ENCODE results near the gene ZW10.

The ZW10 gene

DNA sequence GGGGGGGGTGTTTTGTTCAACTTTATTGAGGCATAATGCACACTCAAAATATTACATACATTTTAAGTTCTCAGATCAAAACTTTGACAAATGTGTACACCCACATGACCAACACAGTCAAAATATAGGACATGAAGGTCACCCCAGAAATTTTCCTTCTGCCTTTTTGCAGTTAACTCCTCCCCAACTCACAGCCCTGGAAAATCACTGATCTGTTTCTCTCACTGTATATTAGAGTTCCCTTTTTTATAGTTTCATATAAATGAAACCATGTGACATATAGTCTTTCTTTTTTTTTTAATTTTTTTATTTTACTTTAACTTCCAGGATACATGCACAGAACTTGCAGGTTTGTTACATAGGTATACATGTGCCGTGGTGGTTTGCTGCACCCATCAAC, 72.0 kb downstream of the ZW10 start:
- Histone ChIP-seq H3K9me3 (no peaks in the 10 kb centered on the region), H3K4me2 (no peak overlapping the region), H3K4me3 (no peak overlapping the region), H3K27me3 (no peaks in the 10 kb centered on the region), H3K4me1 (peaks cover 14% of the 10 kb centered on the region), H4K20me1 (no peaks in the 10 kb centered on the region), H3K27ac (no peak overlapping the region), H3K36me3 (no peaks in the 10 kb centered on the region), H3K9ac (no peak overlapping the region)
- TF ChIP-seq Cebpa-rat (IDR thresholded peaks at IDR 0.05), result no peak

GRCh38 chr11:113698515-113698914, 75.0 kb downstream of the ZW10 start:
- Histone ChIP-seq H3K27ac (no peak overlapping the region), H3K4me1 (no peaks in the 10 kb centered on the region), H3K4me3 (no peak overlapping the region), H3K9ac (no peak overlapping the region), H4K20me1 (no peaks in the 10 kb centered on the region), H3K27me3 (no peaks in the 10 kb centered on the region), H3K4me2 (no peak overlapping the region), H3K9me3 (no peaks in the 10 kb centered on the region), H3K36me3 (no peaks in the 10 kb centered on the region)
- no peak for TF ChIP-seq Cebpa-rat (IDR thresholded peaks at IDR 0.05)

DNA sequence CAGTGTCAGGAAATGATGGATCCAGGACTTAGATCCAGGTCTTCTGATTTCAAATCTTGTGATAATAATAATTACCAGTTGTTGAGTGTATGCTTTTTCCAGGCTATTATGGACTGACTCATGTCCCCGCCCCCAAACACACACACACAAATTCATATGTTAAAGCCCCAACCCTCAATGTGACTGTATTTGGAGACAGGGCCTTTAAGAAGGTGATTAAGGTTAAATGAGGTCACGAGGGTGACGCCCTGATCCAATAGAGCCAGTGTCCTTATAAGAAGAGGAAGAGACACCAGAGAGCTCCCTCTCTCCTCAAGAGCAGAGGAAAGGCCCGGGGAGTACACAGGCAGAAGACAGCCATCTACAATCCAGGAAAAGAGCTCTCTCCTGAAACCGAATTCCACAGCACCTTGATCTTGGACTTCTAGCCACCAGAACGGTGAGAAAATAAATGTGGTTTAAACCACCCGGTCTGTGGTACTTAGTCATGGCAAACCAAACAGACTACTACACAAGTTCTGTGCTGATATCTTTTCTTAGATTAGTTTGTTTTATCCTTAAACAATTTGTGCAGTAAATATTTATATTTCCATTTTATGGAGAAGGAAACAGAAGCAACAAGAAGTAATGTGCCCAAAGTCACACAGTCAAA, 75.6 kb downstream of the ZW10 start:
- H3K27ac ChIP-seq, result no peak overlapping the region
- no peak for TF ChIP-seq Cebpa-rat (IDR thresholded peaks at IDR 0.05)
- H4K20me1 ChIP-seq, result no peaks in the 10 kb centered on the region
- H3K9me3 ChIP-seq, result no peaks in the 10 kb centered on the region
- H3K27me3 ChIP-seq, result no peaks in the 10 kb centered on the region
- H3K4me1 ChIP-seq, result no peaks in the 10 kb centered on the region
- no peak overlapping the region for H3K4me3 ChIP-seq
- H3K9ac ChIP-seq, result no peak overlapping the region
- no peaks in the 10 kb centered on the region for H3K36me3 ChIP-seq
- H3K4me2 ChIP-seq, result no peak overlapping the region

- Histone ChIP-seq H3K27ac (no peak overlapping the region), H3K36me3 (no peaks in the 10 kb centered on the region), H3K9me3 (no peaks in the 10 kb centered on the region), H3K4me2 (no peak overlapping the region), H3K27me3 (no peaks in the 10 kb centered on the region), H4K20me1 (no peaks in the 10 kb centered on the region), H3K4me1 (no peaks in the 10 kb centered on the region), H3K4me3 (no peak overlapping the region), H3K9ac (no peak overlapping the region)
- no peak for TF ChIP-seq Cebpa-rat (IDR thresholded peaks at IDR 0.05)
Measured at GRCh38 chr11:113697111-113697510, 76.4 kb downstream of the ZW10 start.

DNA sequence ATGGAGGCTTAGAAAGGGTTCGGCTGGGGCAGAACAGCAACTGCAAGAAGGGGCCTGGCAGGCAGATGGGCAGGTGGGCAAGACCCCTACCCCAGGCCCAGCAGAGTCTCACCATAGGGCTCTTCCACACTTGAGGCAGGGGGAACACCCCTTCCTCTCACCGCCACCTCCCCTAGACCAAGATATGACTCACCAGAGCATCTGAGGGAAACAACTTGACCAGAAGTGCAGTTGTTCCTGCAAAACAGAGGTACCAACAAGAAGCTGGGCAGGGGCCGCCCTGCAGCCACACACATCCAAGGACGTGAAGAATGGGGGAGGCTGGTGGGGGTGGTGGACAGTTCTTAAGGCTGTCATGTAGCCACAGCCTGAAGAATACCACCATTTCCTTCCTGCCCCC, 78.3 kb downstream of the ZW10 start:
- no peak overlapping the region for H3K4me3 ChIP-seq
- no peaks in the 10 kb centered on the region for H3K9me3 ChIP-seq
- no peaks in the 10 kb centered on the region for H3K4me1 ChIP-seq
- H3K4me2 ChIP-seq, result no peak overlapping the region
- no peaks in the 10 kb centered on the region for H3K36me3 ChIP-seq
- no peak overlapping the region for H3K9ac ChIP-seq
- no peaks in the 10 kb centered on the region for H3K27me3 ChIP-seq
- H3K27ac ChIP-seq, result no peak overlapping the region
- no peaks in the 10 kb centered on the region for H4K20me1 ChIP-seq
- no peak for TF ChIP-seq Cebpa-rat (IDR thresholded peaks at IDR 0.05)

DNA sequence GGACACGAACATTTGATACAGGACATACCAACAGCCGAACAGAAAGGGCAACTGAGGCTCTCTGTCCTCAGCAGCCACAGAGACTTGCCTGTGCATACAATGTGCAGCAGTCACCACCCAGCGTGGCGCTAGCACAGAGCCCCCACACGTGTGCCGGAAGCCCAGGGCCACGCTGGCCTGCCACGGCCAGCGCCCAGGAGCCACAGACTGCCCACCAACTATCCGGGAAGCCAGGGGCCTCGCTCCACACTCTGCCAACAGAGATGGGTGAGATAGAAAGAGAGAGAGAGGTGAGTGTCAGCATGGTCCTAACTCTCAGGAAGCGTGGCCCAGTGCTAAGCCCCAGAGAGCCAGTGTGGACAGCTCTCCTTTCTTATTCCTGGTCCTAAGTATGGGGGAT, 79.1 kb downstream of the ZW10 start:
- no peak for TF ChIP-seq Cebpa-rat (IDR thresholded peaks at IDR 0.05)
- Histone ChIP-seq H3K4me1 (no peaks in the 10 kb centered on the region), H3K27ac (no peak overlapping the region), H4K20me1 (no peaks in the 10 kb centered on the region), H3K4me2 (no peak overlapping the region), H3K27me3 (no peaks in the 10 kb centered on the region), H3K9ac (no peak overlapping the region), H3K9me3 (no peaks in the 10 kb centered on the region), H3K4me3 (no peak overlapping the region), H3K36me3 (no peaks in the 10 kb centered on the region)

- H4K20me1 ChIP-seq, result no peaks in the 10 kb centered on the region
- H3K4me3 ChIP-seq, result no peak overlapping the region
- TF ChIP-seq Cebpa-rat (IDR thresholded peaks at IDR 0.05), result no peak
- no peaks in the 10 kb centered on the region for H3K36me3 ChIP-seq
- H3K27me3 ChIP-seq, result no peaks in the 10 kb centered on the region
- H3K4me2 ChIP-seq, result no peak overlapping the region
- H3K27ac ChIP-seq, result no peak overlapping the region
- H3K9me3 ChIP-seq, result no peaks in the 10 kb centered on the region
- H3K4me1 ChIP-seq, result 0 out of 2 replicates have a peak, but pooled peaks cover 3% of the 10 kb centered on the region
- no peak overlapping the region for H3K9ac ChIP-seq
Measured at GRCh38 chr11:113693030-113693429, 80.5 kb downstream of the ZW10 start.

DNA sequence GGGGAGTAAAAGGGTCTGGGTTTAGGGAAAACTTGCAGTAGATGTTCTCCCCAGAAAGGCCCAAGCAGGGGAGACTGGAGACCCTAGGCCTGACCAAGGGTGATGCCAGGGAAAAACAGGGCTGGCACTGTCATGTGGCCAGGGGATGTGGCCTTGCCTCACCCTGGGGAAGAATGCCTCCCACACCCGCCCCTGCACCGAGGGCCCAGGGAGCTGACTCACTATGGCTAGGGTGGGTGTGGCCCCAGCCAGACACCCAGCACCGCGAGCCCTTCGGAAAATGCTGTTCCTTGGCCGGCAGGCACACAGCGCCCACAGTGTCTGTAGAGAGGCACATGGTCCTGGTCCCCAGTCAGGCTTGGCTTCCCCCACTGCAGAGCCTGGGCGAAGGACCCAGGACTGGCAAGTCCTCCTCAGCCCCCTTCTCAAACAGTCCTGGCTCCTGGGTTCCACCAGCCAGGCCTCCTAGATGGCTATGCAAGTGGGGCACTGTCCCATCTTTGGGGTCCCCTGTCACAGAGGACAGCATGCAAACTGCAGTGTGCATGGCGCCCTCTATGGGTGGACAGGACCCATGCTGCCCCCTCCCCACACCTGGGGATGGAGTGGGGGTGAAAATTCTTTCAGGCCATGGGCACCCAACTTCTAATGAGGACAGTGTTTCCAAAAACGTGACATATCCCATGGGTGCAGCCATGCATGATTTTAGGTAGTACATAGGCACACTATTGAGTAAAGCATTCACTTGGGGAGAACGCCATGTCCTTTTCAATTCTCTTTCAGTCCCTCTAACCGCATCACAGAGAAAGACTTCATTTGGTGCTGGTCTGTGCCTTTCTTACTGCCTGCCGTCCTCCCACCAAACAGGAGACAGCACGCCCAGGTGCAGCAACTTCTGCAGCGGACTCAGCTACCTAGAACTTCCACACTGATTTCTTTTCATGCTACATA, 82.6 kb downstream of the ZW10 start:
- Histone ChIP-seq H3K9me3 (no peaks in the 10 kb centered on the region), H3K4me3 (no peak overlapping the region), H3K27ac (no peak overlapping the region), H3K4me1 (0 out of 2 replicates have a peak, but pooled peaks cover 8% of the 10 kb centered on the region), H3K27me3 (no peaks in the 10 kb centered on the region), H3K36me3 (no peaks in the 10 kb centered on the region), H3K9ac (no peak overlapping the region), H3K4me2 (no peak overlapping the region), H4K20me1 (no peaks in the 10 kb centered on the region)
- TF ChIP-seq Cebpa-rat (IDR thresholded peaks at IDR 0.05), result no peak

DNA sequence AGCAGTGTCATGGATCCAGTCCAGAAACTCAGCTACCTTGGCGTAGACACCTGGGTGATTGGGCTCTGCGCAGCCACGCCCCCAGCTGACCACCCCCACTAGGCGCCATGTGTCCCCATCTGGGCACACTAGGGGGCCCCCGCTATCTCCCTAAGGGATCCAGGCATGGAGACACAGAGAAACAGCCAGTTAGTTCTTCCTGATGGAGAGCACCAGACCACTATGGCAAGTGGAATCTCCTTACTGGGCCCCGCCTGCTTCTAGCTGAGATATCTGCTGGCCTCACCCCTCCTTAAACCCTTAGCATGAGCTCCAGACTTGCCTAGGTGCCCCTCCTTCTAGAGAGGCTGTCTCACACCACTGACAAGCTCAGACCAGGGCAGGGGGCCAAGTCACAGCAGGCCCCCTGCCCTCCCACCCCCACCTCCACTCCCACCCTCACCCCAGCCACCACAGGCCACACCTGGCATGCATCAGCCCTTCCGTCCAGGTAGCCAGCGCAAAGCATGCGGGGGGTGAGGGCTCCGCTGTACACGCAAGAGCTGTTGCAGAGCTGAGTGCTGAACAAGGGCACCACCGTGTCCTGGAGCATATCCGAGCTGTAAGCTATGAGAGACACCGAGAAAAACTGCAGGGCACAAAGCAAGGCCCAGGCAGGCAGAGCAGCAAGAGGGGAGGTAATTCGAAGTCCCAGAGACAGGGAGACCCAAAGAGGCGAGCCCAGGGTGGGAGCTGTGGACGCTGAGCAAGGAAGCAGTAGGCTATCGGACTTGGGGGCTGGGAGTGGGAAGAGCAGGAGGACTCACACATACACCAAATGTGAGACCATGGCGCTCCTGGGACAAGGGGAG, 83.5 kb downstream of the ZW10 start:
- Histone ChIP-seq H3K36me3 (no peaks in the 10 kb centered on the region), H3K9me3 (no peaks in the 10 kb centered on the region), H3K27me3 (no peaks in the 10 kb centered on the region), H4K20me1 (no peaks in the 10 kb centered on the region), H3K27ac (no peak overlapping the region), H3K4me3 (no peak overlapping the region), H3K4me2 (no peak overlapping the region), H3K4me1 (0 out of 2 replicates have a peak, but pooled peaks cover 8% of the 10 kb centered on the region), H3K9ac (no peak overlapping the region)
- no peak for TF ChIP-seq Cebpa-rat (IDR thresholded peaks at IDR 0.05)

Measured in BLaER1 (cell line).